SH-SY5Y (cell line): ENCODE measurements around the gene ZNF778.

ENCODE experiments used
- GATA2 ChIP-seq: IDR thresholded peaks from 2 replicates; pipeline ENCODE4 v1.6.1; 2011; ENCODE audit warnings: mild to moderate bottlenecking, low read depth, low read length
- GATA3 ChIP-seq: IDR thresholded peaks from 2 replicates; pipeline ENCODE4 v1.6.1; 2011; ENCODE audit warnings: low read depth, mild to moderate bottlenecking, low read length, moderate library complexity

DNA sequence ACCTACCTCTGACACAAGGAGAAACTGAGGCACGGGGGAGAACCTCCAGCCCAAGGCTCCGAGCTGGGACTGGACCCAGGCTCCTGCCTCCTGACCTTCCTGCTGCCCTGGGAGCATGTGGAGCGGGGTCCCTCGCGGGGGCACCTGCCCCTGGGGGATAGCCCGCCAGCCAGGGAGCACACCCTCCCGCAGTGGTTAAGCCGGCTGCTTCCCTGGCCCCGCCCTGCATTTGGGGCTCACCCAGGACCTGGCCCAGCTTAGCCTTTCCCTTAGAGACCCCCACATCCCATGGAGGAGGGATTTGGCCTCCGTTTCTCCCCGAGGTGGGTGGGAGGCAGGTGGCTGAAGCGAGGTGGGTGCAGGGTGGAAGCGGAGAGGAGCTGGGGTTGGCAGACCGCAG is 47.7 kb upstream of the ZNF778 start:
- TF ChIP-seq GATA3 (no peak), GATA2 (no peak)
